B cell (primary cell): ENCODE data around the gene CHST15. TPM values are rescaled to one million over a fixed set of nuclear protein-coding genes. Genes with fewer than 3 reads are reported as not detected.

ENCODE experiments used
- ATAC-seq: fragments of 200-7000 bp; cut with Tn5 transposase; one replicate; pipeline ENCODE4 v1.10.0; 2021; ENCODE audit warnings: low read depth, mild to moderate bottlenecking, moderate number of reproducible peaks, moderate library complexity
- CTCF ChIA-PET: fragments of 350-600 bp; sonication (Branson Sonifier 250); formaldehyde crosslinking; loops from one replicate; lab custom pipeline; 2021; ENCODE audit warnings: antibody characterized with exemption, inconsistent platforms; lab: Charles Lee
- POLR2A ChIA-PET: fragments of 350-600 bp; sonication (Branson Sonifier 250); formaldehyde crosslinking; loops from one replicate; lab custom pipeline; 2021; ENCODE audit warnings: antibody characterized with exemption; lab: Charles Lee
- DNase-seq: peaks from one replicate; pipeline ENCODE4 v3.0.0; 2013
- H2AFZ ChIP-seq: 2 replicates; pipeline ENCODE4 v1.6.1; 2012; ENCODE audit warnings: mild to moderate bottlenecking, low read depth, low read length; ENCODE audit not compliant: insufficient read depth, poor library complexity, severe bottlenecking
- H3K27ac ChIP-seq, 2 donors: 1 replicate in 1 of 2; 2 replicates in 1 of 2; pipeline ENCODE4 v1.5.1; 2012 to 2013; ENCODE audit warnings: low read length in 2 of 2, mild to moderate bottlenecking in 2 of 2, moderate library complexity in 1 of 2
- H3K27me3 ChIP-seq, 4 experiments: fragments of 200-600 bp in 1 of 4; sonication (generic) in 1 of 4; replicated peaks in 1 of 4; 1 replicate in 2 of 4; 2 replicates in 2 of 4; pipeline versions ENCODE4 v1.6.1 to v1.7.0; 2013 to 2016; ENCODE audit warnings: low read length in 3 of 4, mild to moderate bottlenecking in 2 of 4, mixed read lengths in 1 of 4, moderate library complexity in 1 of 4; ENCODE audit not compliant: insufficient read depth in 4 of 4, control insufficient read depth in 3 of 4; ENCODE audit errors: control extremely low read depth in 1 of 4
- H3K36me3 ChIP-seq, 2 experiments: replicated peaks in 1 of 2; 1 replicate in 1 of 2; 2 replicates in 1 of 2; pipeline versions ENCODE4 v1.6.1 to v1.7.1; 2013; ENCODE audit warnings: low read length in 1 of 2; ENCODE audit not compliant: insufficient read depth in 2 of 2, control insufficient read depth in 1 of 2; ENCODE audit errors: control extremely low read depth in 1 of 2, extremely low read depth in 1 of 2
- H3K4me1 ChIP-seq, 2 donors: fragments of 200-600 bp in 1 of 2; sonication (generic) in 1 of 2; 1 replicate in 1 of 2; 2 replicates in 1 of 2; pipeline versions ENCODE4 v1.5.1 to v1.6.1; 2013 to 2017; ENCODE audit warnings: low read length in 2 of 2; ENCODE audit not compliant: control insufficient read depth in 2 of 2, insufficient read depth in 2 of 2
- H3K4me2 ChIP-seq: replicated peaks from 2 replicates; pipeline ENCODE3; 2012; ENCODE audit warnings: mild to moderate bottlenecking, low read depth, low read length; ENCODE audit not compliant: poor library complexity, severe bottlenecking
- H3K4me3 ChIP-seq, 5 experiments: fragments of 200-600 bp in 1 of 5; sonication (generic) in 1 of 5; 1 replicate in 3 of 5; 2 replicates in 2 of 5; pipeline versions ENCODE4 v1.5.1 to v1.7.0; 2011 to 2016; ENCODE audit warnings: low read length in 4 of 5, mild to moderate bottlenecking in 4 of 5, low read depth in 2 of 5, control low read depth in 1 of 5, moderate library complexity in 1 of 5; ENCODE audit not compliant: insufficient read depth in 1 of 5; ENCODE audit errors: control extremely low read depth in 1 of 5, extremely low read depth in 1 of 5
- H3K79me2 ChIP-seq: fragments of 200-600 bp; sonication (generic); one replicate; pipeline ENCODE4 v1.6.0; 2016; ENCODE audit warnings: low read length; ENCODE audit not compliant: control insufficient read depth, insufficient read depth
- H3K9ac ChIP-seq: fragments of 200-600 bp; sonication (generic); 2 replicates; pipeline ENCODE4 v1.6.1; 2017; ENCODE audit warnings: mild to moderate bottlenecking, low read length, moderate library complexity
- H3K9me3 ChIP-seq, 3 donors: one replicate each; pipeline versions ENCODE4 v1.6.1 to v1.7.1; 2013; ENCODE audit warnings: low read length in 2 of 3; ENCODE audit not compliant: control insufficient read depth in 2 of 3, insufficient read depth in 1 of 3; ENCODE audit errors: control extremely low read depth in 1 of 3
- H4K20me1 ChIP-seq: 2 replicates; pipeline ENCODE4 v1.6.0; 2012; ENCODE audit warnings: mild to moderate bottlenecking, low read length; ENCODE audit not compliant: insufficient read depth, control insufficient read depth, poor library complexity, severe bottlenecking
- H3K27ac Mint-ChIP-seq: one replicate; pipeline ENCODE4 v1.8.0; 2021; ENCODE audit warnings: mixed read lengths
- H3K27me3 Mint-ChIP-seq: one replicate; pipeline ENCODE4 v1.8.0; 2021; ENCODE audit warnings: mixed read lengths
- H3K4me1 Mint-ChIP-seq: one replicate; pipeline ENCODE4 v1.8.0; 2021; ENCODE audit warnings: mixed read lengths
- H3K4me3 Mint-ChIP-seq: one replicate; pipeline ENCODE4 v1.8.0; 2021; ENCODE audit warnings: mixed read lengths
- H3K9me3 Mint-ChIP-seq: one replicate; pipeline ENCODE4 v1.8.0; 2022; ENCODE audit warnings: mixed read lengths; ENCODE audit not compliant: insufficient read depth
- EZH2 ChIP-seq: IDR thresholded peaks from 2 replicates; pipeline ENCODE4 v1.6.1; 2012; ENCODE audit warnings: borderline replicate concordance, low read depth, mild to moderate bottlenecking, moderate library complexity, low read length; ENCODE audit not compliant: insufficient read depth, poor library complexity, severe bottlenecking
- WGBS: methylation state at CpG from one replicate; pipeline ENCODE4 v1.1.5; 2013; ENCODE audit warnings: missing lambda C conversion rate; ENCODE audit not compliant: insufficient coverage; 5-methylcytosine and 5-hydroxymethylcytosine counted together
- intact Hi-C: fragments of 100-400 bp; cut with micrococcal nuclease; formaldehyde crosslinking; loops from one replicate; pipeline ENCODE4 v1.10.0; 2022
- polyA plus RNA-seq: library from polyadenylated mRNA; depleted of rRNA; stranded (reverse); fragments of >200 nt; gene quantifications from 2 replicates; pipeline ENCODE4 v1.2.3, GENCODE V29; 2012
- total RNA-seq, 2 donors: library from RNA; stranded (reverse); fragments of 120-200 nt in 1 of 2; gene quantifications; 1 replicate in 1 of 2; 2 replicates in 1 of 2; pipeline versions ENCODE4 v1.2.3 to v1.2.4, GENCODE V29; 2013 to 2022
- TF ChIP-seq, protein P1 (sequence below): fragments of 200-600 bp; IDR thresholded peaks from one replicate; pipeline ENCODE4 v1.8.0; 2022; ENCODE audit warnings: antibody characterized with exemption, mild to moderate bottlenecking

Gene CHST15
- total and polyA plus RNA-seq, 2 donors (not counting 1 experiment from before 2014, with no cell fraction given): 17.9 to 75.4 TPM

DNA sequence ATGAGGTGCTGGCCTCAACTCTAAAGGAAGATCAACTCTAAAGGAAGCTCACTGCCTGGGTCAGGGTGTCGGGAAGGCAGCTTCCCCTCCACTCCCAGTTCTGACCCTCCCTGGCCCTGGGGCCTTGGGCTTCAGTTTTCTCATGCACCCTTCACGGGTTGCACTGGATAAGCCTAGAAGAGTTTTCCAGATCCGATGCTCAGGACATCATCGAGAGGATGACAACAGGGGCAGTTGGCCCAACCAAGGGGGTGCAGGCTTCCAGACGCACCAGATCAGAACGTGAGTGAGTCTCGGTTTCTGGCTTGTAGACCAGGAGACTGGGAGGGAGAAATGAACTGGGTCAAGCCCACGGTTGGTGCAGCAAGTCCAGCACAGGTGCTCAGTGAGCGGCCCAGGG is 34.2 kb upstream of the CHST15 start:
- Histone ChIP-seq H3K4me1 (peaks cover 30 to 45% of the 10 kb centered on the region in 2 donors), H3K9me3 (no peaks in the 10 kb centered on the region), H3K4me3 (no peak overlapping the region), H3K9ac (no peak overlapping the region), H3K4me2 (no peak overlapping the region), H2AFZ (no peak overlapping the region), H3K36me3 (no peaks in the 10 kb centered on the region), H3K27me3 (no peaks in the 10 kb centered on the region), H3K79me2 (peaks cover 4% of the 10 kb centered on the region), H3K27ac (no peak overlapping the region), H4K20me1 (no peaks in the 10 kb centered on the region)
- Mint-ChIP-seq H3K27ac (no peak overlapping the region), H3K27me3 (no peaks in the 10 kb centered on the region), H3K4me1 (peaks cover 7% of the 10 kb centered on the region), H3K9me3 (no peaks in the 10 kb centered on the region), H3K4me3 (no peak overlapping the region)
- intact Hi-C loops: no loop called here
- ChIA-PET CTCF (interaction anchor here (2.3 to 2.6 kb wide), 3 partner anchors 21 to 132 kb away, joined by 10 to 16 read pairs (median 13); partner anchors contain the start of gene CHST15), POLR2A (interaction anchor here (0.6 kb wide), 1 partner anchor 35 kb away, joined by 4 read pairs; the partner anchor contains the start of gene CHST15)
- WGBS: 86% methylated on average over 9 of the region's 9 CpGs
- no peak for TF ChIP-seq EZH2
- TF ChIP-seq, protein P1, sequence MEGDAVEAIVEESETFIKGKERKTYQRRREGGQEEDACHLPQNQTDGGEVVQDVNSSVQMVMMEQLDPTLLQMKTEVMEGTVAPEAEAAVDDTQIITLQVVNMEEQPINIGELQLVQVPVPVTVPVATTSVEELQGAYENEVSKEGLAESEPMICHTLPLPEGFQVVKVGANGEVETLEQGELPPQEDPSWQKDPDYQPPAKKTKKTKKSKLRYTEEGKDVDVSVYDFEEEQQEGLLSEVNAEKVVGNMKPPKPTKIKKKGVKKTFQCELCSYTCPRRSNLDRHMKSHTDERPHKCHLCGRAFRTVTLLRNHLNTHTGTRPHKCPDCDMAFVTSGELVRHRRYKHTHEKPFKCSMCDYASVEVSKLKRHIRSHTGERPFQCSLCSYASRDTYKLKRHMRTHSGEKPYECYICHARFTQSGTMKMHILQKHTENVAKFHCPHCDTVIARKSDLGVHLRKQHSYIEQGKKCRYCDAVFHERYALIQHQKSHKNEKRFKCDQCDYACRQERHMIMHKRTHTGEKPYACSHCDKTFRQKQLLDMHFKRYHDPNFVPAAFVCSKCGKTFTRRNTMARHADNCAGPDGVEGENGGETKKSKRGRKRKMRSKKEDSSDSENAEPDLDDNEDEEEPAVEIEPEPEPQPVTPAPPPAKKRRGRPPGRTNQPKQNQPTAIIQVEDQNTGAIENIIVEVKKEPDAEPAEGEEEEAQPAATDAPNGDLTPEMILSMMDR: no peak
- DNase-seq (no peak), ATAC-seq (no peak)

DNA sequence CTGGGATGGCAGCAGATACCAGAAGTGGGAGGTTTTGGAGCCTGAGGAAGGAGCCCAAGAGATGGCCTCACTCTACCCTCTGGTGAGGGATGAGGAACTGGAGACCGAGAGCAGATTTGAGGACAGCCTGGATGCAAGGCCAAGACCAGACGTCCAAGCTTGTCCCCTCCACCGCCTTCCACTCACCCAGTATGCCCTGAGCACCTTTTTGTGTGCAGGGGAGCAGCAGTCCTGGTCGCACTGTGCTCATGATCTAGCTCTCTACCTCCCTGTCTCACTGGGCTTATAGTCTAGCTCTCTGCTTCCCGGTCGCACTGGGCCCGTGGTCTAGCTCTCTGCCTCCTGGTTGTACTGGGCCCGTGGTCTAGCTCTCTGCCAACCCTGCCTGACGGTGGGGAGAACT is 33.6 kb upstream of the CHST15 start:
- Histone ChIP-seq H3K27ac (no peak overlapping the region), H3K36me3 (no peaks in the 10 kb centered on the region), H4K20me1 (no peaks in the 10 kb centered on the region), H3K27me3 (no peaks in the 10 kb centered on the region), H3K4me3 (no peak overlapping the region), H3K4me2 (no peak overlapping the region), H3K9me3 (no peaks in the 10 kb centered on the region), H3K79me2 (peaks cover 4% of the 10 kb centered on the region), H2AFZ (no peak overlapping the region), H3K9ac (no peak overlapping the region), H3K4me1 (peaks cover 30 to 51% of the 10 kb centered on the region in 2 donors)
- H3K9me3 Mint-ChIP-seq: no peaks in the 10 kb centered on the region
- ATAC-seq (no peak), DNase-seq (no peak)
- ChIA-PET CTCF (interaction anchor here (1.3 to 2.6 kb wide), 9 partner anchors 9 to 262 kb away, joined by 3 to 16 read pairs (median 5); partner anchors contain the start of gene CHST15), POLR2A (interaction anchor here (0.6 kb wide), 1 partner anchor 34 kb away, joined by 4 read pairs; the partner anchor contains the start of gene CHST15)
- H3K27me3 Mint-ChIP-seq: no peaks in the 10 kb centered on the region
- H3K4me3 Mint-ChIP-seq: no peak overlapping the region
- no peak overlapping the region for H3K27ac Mint-ChIP-seq
- WGBS: 93% methylated on average over 9 of the region's 9 CpGs
- TF ChIP-seq, protein P1: no peak
- no peak for TF ChIP-seq EZH2
- intact Hi-C loops: no loop called here
- peaks cover 7% of the 10 kb centered on the region for H3K4me1 Mint-ChIP-seq
